IMR-90 (cell line): Measurements from ENCODE around the gene TEP1.

ENCODE experiments used
- CHD1 ChIP-seq: IDR thresholded peaks from 2 replicates; pipeline ENCODE4 v1.6.1; 2012; ENCODE audit warnings: low read depth, low read length, improper control_type of control experiment
- CTCF ChIP-seq: conservative IDR thresholded peaks from 2 replicates; pipeline ENCODE4 v1.5.1; 2012; ENCODE audit warnings: mild to moderate bottlenecking, low read depth, low read length, improper control_type of control experiment
- FOS ChIP-seq: fragments of 150-350 bp; IDR thresholded peaks from 2 replicates; pipeline ENCODE4 v1.6.1; 2016; ENCODE audit warnings: low read depth, low read length
- POLR2A ChIP-seq: IDR thresholded peaks from 2 replicates; pipeline ENCODE4 v1.6.1; 2012; ENCODE audit warnings: mild to moderate bottlenecking, low read depth, low read length
- RFX5 ChIP-seq: IDR thresholded peaks from 2 replicates; pipeline ENCODE4 v1.8.0; 2012; ENCODE audit warnings: low read depth, mild to moderate bottlenecking, low read length, moderate library complexity
- USF2 ChIP-seq: fragments of 150-350 bp; IDR thresholded peaks from 2 replicates; pipeline ENCODE4 v1.6.1; 2017; ENCODE audit warnings: mild to moderate bottlenecking, antibody characterized with exemption, low read length, low read depth

GRCh38 chr14:20400965-20401593, 12.2 kb downstream of the TEP1 start:
- TF ChIP-seq POLR2A (no peak), RFX5 (no peak), CHD1 (no peak), CTCF (no peak), USF2 (no peak), FOS (0 out of 2 replicates have a peak, but pooled peaks have one; percentile 15)
